NCI-H345 (cell line): ENCODE data around the gene TOPBP1.
"Not testable (repeated sequence)": the region's sequence is repeated elsewhere in the genome, so short reads cannot be mapped to it uniquely, and the experiment has no call there.

Experiments used
- DNase-seq: peaks from one replicate; lab custom pipeline; 2025; lab: John Stamatoyannopoulos, UW

The TOPBP1 gene

DNA sequence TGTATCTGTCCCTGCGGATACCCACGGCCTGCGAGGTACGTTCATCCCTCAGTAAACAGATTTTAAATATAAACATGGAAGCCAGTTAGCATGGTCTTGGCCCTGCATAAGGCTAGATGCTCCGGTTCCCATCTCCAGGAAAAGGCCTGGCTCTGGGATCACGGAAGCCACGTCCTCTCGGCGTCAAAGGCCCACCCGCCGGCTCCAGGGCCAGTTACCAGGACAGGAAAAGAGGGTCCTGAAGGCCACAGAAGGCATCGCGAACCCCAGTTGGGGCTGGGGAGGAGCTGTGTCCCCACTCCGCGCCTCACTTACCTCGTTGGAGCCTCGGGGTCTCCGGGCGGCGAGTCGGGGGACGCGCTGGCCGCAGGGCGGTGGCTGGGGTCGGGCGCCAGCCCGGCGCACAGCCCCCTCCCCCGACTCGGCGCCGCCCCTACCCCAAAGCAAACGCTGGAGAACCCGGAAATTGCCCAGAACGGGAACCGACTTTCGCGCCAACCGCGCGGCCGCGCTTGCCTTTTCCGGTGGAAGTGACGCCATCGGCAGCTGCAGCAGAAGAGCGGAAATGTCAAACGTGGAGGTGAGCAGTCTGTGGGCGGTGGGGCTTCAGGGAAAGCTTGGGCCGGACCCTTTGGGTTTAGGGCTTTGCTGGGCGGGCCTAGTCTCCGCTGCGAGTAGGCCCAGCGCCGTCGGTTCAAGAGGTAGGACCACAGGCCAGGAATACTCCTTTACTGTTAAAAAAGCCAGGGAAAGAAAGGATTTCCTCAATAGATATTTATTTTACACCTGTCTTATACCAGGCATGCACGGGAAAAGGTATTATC lies at the start of gene TOPBP1:
TOPBP1 (minus strand) TSS at position 488 of the 824 bp plus-strand sequence. CDS start 814 bp downstream, outside the sequence.
- peak; percentile 77 for DNase-seq

DNA sequence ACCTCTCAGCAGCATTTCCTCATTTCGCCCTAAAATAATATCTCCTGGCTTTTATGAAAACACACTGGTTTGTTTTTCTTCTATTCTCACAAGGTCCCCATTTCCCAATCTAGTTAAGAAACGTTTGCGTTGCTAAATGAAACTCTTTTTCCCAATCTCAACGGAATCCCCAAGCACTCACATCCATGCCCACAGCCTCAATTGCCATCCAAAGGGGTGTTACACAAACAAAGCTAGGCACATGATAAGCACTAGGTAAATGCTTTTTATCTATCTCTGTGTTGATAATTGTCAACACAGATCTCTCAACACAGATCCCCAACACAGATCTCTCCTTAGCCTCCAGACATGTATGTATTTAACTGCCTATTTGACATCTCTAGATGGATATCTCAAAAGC lies 49.3 kb upstream of the TOPBP1 start:
- no peak for DNase-seq

- no peak for DNase-seq
These were observed 47.5 kb upstream of the TOPBP1 start for GRCh38 chr3:133709139-133709750.

DNA sequence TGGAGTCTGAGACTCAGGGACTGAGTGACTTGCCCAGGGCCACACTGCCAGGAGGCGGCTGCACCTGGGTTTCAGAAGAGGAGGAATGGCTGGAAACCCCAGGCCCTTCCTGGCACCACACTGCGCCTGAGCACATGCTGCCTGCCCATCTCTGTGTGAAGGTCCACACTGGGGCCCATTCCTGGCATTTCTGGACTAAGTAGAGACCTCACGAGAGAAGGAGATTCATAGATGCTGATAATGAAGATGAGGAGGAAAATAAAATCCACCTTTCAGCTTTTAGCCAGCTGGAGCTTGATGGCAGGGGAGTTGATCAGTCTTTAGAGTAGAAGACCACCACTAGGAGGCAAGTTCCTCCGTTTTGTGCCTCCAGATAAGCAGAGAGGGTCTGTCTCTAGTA lies 44.3 kb upstream of the TOPBP1 start:
- DNase-seq, result no peak

DNA sequence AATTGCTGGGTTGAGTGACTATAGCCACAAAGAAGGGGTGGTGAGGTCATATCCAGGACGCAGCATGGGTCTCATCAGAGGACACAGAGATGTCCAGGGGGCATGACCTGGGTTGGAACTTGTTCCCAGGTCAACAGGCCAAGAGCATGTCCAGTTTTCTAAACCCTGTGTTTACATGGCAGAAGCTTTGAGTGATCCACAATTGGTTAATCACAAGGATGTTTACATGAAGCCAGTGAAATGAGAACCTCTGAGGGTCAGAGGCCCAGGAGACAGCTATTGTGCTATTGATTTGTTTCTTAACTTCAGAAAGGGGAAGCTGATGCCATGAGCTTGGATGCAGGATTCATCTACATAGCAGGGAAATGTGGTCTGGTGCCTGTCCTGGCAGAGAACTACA lies 42.2 kb upstream of the TOPBP1 start:
- DNase-seq, result no peak

DNA sequence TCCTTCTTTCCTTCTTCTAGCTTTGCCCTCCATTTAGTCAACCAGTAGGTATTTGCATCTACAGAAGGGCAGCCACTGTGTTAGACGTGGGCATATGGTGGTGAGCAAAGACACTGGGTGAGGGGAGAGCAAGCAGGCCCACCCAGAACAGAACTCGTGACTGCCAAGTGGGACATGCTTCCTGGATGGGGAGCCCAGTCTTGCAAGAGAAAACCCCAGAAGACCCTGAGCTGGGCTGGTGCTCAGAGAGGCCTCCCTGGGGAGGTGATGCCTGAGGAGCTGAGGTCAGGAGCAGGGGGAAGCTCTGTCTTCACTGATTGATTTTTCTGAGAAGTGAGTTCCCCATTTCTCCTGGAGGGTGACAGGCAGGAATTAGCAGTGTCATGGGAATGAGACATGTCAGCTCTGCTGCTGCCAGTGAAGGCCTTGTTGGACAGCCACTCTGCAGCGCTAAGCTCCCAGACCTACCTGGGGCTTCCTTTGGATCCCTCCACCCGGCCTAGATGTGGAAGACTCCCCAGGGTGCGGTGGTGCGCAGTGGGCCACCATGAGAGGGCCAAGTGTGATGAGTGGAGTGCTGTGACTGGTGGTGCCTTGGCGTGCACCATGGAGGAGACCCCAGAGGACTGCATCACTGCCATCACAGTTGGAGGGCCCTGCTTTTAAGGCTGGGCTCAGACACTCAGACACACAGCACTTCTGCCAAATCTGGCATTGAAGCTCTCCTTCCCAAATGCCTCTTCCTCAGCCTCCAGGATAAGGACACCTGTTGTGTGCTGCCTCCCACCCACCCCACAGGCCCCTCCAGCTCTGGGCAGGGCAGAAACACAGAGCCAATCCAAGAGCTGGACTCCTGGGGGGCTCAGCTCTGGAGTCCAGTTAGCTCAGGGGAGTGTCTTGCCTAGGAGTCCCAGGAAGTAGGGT lies 40.0 kb upstream of the TOPBP1 start:
- DNase-seq, result no peak

DNA sequence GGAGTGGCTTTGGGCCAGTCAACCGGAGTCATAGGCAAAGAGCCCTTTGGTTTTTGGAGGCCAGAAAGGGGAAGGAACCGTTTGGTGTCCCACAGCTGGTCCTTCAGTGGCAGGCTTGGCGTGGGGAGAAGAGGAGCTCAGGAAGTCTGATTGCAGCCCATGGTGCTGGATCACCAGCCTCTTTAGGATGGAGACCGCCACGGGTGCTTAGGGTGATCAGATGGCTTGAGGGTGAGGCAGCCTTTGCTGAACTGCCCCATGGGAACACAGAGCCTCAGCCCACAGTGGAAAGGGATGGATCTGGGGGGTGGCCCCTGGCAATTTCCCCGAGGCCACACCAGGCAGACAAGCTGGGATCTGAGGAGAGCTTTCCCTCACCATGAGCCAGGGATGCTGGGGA lies 38.6 kb upstream of the TOPBP1 start:
- no peak for DNase-seq

DNA sequence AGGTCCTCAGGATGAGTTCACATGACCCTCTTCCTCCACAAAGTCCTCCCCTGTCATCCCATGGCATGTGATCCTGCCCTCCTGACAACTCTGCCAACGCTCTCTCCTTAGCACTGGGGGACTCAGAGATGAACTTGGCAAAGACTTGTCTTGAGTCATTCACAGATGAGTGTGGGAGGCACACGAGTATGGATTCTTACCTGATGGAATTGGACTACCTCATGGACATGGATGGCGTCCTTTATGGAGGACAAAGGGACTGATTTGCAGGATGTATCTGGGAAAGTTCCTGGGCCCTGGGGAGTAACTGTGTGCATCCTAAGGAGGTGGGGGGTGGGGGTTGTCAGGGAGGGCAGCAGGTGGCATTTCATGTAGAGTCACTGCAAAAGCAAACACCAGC lies 38.2 kb upstream of the TOPBP1 start:
- no peak for DNase-seq

GRCh38 chr3:133699467-133699866 lies 37.7 kb upstream of the TOPBP1 start:
- DNase-seq, result no peak

DNA sequence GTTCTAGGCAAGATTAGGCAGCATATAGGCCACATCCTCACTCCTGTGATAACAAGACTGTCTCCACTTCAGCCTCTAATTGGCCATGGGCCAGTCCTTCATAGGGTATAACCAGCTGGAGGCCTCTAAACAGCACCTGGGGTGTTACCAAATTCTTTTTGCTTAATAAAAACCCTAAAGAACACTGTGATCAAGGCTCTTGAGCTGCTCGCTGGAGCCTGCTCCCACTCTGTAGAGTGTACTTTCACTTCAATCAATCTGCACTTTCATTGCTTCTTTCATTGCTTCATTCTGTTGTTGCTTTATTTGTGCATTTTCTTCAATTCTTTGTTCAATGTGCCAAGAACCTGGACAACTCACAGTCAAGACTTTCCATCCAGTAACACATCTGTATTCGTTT lies 36.2 kb upstream of the TOPBP1 start:
- DNase-seq, result no peak

DNA sequence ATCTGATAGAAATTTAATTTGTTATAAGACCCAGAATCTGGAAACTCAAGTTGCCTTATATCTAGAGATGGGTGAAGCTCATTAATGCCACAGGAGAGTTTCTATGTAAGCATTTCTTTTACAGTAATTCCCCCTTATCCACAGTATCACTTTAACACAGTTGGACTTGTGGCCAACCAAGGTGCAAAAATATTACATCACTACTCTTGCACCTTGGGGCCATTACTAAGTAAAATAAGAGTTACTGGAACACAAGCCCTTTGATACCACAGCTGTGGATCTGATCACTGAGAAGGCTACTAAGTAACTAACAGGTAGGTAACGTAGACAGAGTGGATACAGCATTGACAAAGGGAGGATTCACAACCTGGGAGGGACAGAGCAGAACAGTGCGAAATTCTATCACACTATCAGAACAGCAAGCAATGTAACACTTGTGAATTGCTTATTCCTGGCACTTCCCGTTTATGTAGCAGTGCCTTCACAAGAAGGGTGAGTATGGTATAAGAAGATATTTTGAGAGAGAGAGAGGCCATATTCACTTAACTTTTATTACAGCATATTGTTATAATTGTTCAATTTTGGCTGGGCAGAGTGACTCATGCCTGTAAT lies 33.9 kb upstream of the TOPBP1 start:
- no peak for DNase-seq

- no peak for DNase-seq
These were observed 32.8 kb upstream of the TOPBP1 start for GRCh38 chr3:133694288-133695268.

GRCh38 chr3:133693821-133694220 lies 32.1 kb upstream of the TOPBP1 start:
- no peak for DNase-seq

GRCh38 chr3:133692759-133693158 lies 31.0 kb upstream of the TOPBP1 start:
- no peak for DNase-seq

DNA sequence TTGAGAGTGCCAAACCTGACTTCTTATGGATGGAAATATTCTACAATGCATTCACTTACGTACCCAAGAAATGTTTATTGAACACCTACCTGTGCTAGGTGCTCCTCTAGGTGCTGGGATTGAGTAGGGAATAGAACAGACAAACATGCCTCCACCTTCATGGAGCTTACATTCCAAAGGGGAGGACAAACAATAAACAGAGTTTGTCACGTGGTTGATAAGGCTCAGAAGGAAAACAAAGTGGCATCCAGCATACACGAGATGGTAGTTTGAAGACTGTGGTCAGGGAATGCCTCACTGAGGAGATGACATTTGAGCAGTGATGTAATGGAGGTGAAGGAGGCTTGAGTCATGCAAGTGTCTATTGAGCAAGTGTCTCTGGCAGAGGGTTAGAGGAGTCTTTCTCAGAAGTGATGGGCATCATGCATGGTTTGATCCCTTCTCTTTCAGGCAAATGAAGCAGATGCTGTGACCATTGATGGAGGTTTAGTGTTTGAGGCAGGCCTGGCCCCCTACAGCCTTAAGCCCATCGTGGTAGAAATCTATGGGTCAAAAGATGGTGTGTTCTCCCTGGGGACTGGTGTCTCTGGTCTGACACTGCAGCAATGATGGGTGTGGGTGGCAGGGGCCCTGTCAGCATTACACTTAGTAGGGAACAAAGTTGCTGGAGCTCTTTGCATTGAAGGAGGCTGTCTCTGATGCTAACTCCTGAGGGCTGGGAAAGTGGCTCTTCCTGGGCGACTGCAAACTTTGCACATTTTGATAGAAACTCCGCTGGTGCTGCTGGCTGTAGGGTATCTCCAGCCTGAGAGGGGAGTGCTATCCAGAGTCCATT lies 29.7 kb upstream of the TOPBP1 start:
- no peak for DNase-seq

GRCh38 chr3:133677993-133678392 lies 16.3 kb upstream of the TOPBP1 start:
- DNase-seq, result not testable (repeated sequence)

GRCh38 chr3:133676336-133677118 lies 14.8 kb upstream of the TOPBP1 start:
- no peak for DNase-seq

GRCh38 chr3:133675631-133676335 lies 14.0 kb upstream of the TOPBP1 start:
- no peak for DNase-seq
